Calu3 (cell line): ENCODE measurements around the gene ABCC11. TPM values are rescaled to one million over a fixed set of nuclear protein-coding genes. Genes with fewer than 3 reads are reported as not detected.
"Not testable (repeated sequence)": the region's sequence is repeated elsewhere in the genome, so short reads cannot be mapped to it uniquely, and the experiment has no call there.

ENCODE experiments used
- BruUV-seq: library from RNA; stranded (reverse); fragments of 400-500 nt; replicated peaks from 2 replicates; lab custom pipeline; 2021; lab: Mats Ljungman, UMichigan
- CTCF ChIA-PET: fragments of 300-600 bp; sonication (Branson Sonifier 250); formaldehyde crosslinking; loops from one replicate; lab custom pipeline; 2022; ENCODE audit warnings: antibody characterized with exemption; lab: Charles Lee
- DNase-seq: peaks from one replicate; pipeline ENCODE4 v3.0.0; 2022
- H3K27ac Mint-ChIP-seq: one replicate; pipeline ENCODE4 v1.8.0; 2022; ENCODE audit warnings: mixed read lengths; ENCODE audit not compliant: unreplicated experiment
- H3K27me3 Mint-ChIP-seq: one replicate; pipeline ENCODE4 v1.8.0; 2022; ENCODE audit warnings: mixed read lengths; ENCODE audit not compliant: unreplicated experiment
- H3K36me3 Mint-ChIP-seq: one replicate; pipeline ENCODE4 v1.8.0; 2022; ENCODE audit warnings: mild to moderate bottlenecking, moderate library complexity, mixed read lengths; ENCODE audit not compliant: insufficient read depth, unreplicated experiment
- H3K4me1 Mint-ChIP-seq: one replicate; pipeline ENCODE4 v1.8.0; 2022; ENCODE audit warnings: mild to moderate bottlenecking, low read depth, mixed read lengths; ENCODE audit not compliant: unreplicated experiment
- H3K4me3 Mint-ChIP-seq: one replicate; pipeline ENCODE4 v1.8.0; 2022; ENCODE audit warnings: mild to moderate bottlenecking, low read depth, moderate library complexity, mixed read lengths; ENCODE audit not compliant: unreplicated experiment
- H3K9me3 Mint-ChIP-seq: one replicate; pipeline ENCODE4 v1.8.0; 2022; ENCODE audit warnings: low read depth, mixed read lengths; ENCODE audit not compliant: unreplicated experiment
- intact Hi-C: fragments of 100-400 bp; cut with micrococcal nuclease; formaldehyde crosslinking; loops from one replicate; pipeline ENCODE4 v1.10.0; 2022; ENCODE audit not compliant: unreplicated experiment
- total RNA-seq: library from RNA; stranded (reverse); gene quantifications from 2 replicates; pipeline ENCODE4 v1.2.3, GENCODE V29; 2022
- TF ChIP-seq, protein P1 (sequence below): fragments of 200-600 bp; IDR thresholded peaks from one replicate; pipeline ENCODE4 v1.8.0; 2022; ENCODE audit warnings: antibody characterized with exemption; ENCODE audit not compliant: unreplicated experiment

The ABCC11 gene
- total RNA-seq, 1 experiment from 2014 or later = 0.26 TPM

GRCh38 chr16:48169896-48170295 lies 77.4 kb downstream of the ABCC11 start:
- Mint-ChIP-seq H3K9me3 (no peaks in the 10 kb centered on the region), H3K4me3 (no peak overlapping the region), H3K36me3 (no peaks in the 10 kb centered on the region), H3K4me1 (peaks cover 11% of the 10 kb centered on the region), H3K27ac (no peak overlapping the region), H3K27me3 (peaks cover 13% of the 10 kb centered on the region)
- CTCF ChIA-PET = no interaction called here
- intact Hi-C loops = loop anchor here (10.0 kb wide), 1 partner anchor 705 kb away; the partner anchor contains the start of genes ITFG1 and PHKB
- TF ChIP-seq, protein P1, sequence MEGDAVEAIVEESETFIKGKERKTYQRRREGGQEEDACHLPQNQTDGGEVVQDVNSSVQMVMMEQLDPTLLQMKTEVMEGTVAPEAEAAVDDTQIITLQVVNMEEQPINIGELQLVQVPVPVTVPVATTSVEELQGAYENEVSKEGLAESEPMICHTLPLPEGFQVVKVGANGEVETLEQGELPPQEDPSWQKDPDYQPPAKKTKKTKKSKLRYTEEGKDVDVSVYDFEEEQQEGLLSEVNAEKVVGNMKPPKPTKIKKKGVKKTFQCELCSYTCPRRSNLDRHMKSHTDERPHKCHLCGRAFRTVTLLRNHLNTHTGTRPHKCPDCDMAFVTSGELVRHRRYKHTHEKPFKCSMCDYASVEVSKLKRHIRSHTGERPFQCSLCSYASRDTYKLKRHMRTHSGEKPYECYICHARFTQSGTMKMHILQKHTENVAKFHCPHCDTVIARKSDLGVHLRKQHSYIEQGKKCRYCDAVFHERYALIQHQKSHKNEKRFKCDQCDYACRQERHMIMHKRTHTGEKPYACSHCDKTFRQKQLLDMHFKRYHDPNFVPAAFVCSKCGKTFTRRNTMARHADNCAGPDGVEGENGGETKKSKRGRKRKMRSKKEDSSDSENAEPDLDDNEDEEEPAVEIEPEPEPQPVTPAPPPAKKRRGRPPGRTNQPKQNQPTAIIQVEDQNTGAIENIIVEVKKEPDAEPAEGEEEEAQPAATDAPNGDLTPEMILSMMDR = no peak
- no peak for DNase-seq
- no TSS peak for BruUV-seq

DNA sequence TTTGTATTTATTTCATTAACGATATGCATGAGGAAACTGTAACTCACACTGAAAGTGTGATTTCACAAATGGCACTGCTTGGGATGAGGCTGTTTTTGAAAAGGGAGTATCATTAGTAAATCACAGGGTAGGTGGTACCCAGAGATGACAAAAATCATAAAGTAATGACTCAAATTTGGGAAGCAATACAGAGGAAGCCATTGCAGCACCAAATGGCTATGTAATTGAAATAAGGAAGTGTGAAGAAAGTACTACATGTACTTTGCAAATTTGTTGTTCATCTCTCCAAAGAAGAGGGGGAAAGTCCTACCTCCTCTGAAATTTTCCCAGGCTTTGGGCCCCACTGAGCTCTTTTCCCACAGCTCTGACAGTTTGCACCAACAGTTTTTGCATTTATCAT lies 79.3 kb downstream of the ABCC11 start:
- no peak overlapping the region for H3K4me3 Mint-ChIP-seq
- BruUV-seq = no TSS peak
- peaks cover 14% of the 10 kb centered on the region for H3K4me1 Mint-ChIP-seq
- intact Hi-C loops = loop anchor here (10.0 kb wide), 1 partner anchor 703 kb away; the partner anchor contains the start of genes ITFG1 and PHKB
- no peak overlapping the region for H3K27ac Mint-ChIP-seq
- no peak for DNase-seq
- TF ChIP-seq, protein P1 = no peak
- H3K36me3 Mint-ChIP-seq = no peaks in the 10 kb centered on the region
- CTCF ChIA-PET = interaction anchor here (0.6 kb wide), 1 partner anchor 12 kb away, joined by 3 read pairs; the partner anchor contains the start of gene ABCC12
- H3K27me3 Mint-ChIP-seq = no peaks in the 10 kb centered on the region
- H3K9me3 Mint-ChIP-seq = no peaks in the 10 kb centered on the region

GRCh38 chr16:48166617-48167016 lies 80.7 kb downstream of the ABCC11 start:
- intact Hi-C loops = loop anchor here (10.0 kb wide), 1 partner anchor 702 kb away; the partner anchor contains the start of genes ITFG1 and PHKB
- H3K27me3 Mint-ChIP-seq, H3K4me3 Mint-ChIP-seq, H3K9me3 Mint-ChIP-seq, H3K36me3 Mint-ChIP-seq, DNase-seq, BruUV-seq, H3K27ac Mint-ChIP-seq: not testable (repeated sequence)
- CTCF ChIA-PET = interaction anchor here (1.1 kb wide), 1 partner anchor 16 kb away, joined by 4 read pairs; no protein-coding TSS in a partner anchor
- H3K4me1 Mint-ChIP-seq = peaks cover 14% of the 10 kb centered on the region

DNA sequence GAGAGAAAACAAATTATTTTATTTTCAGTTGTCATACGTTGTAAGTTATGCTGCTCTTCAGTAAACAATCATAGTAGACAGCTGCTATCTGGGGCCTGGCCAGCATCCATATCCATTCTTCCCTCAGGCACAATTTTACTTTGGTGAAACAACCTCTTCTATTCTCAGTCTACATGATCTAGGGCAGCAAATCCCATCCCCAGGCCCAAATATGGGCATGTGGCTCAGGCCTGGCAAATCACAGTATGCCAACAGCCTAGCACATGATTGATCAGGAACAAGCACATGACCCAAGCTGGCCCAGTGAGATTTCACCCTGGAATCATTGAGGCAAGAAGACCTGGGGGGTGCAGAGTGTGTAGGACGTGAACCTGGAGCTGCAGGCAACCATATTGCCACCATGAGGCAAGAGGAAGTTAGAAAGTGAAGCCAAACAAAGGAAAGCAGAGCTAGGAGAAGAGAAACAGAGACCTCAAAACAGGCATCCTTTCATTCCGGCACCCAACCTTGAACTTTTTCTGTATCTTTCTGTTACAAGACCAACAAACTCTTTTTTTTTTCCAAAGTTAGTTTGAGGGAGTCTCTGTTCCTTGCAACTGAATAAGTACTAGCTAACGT lies 81.3 kb downstream of the ABCC11 start:
- intact Hi-C loops = loop anchor here (1.0 to 10.0 kb wide), 3 partner anchors 701 to 1218 kb away; partner anchors contain the start of genes ITFG1 and PHKB
- H3K27ac Mint-ChIP-seq = no peak overlapping the region

More for the DNA sequence above, 81.3 kb downstream of the ABCC11 start:
- H3K27me3 Mint-ChIP-seq = no peaks in the 10 kb centered on the region
- DNase-seq = no peak
- no peaks in the 10 kb centered on the region for H3K9me3 Mint-ChIP-seq
- no peak overlapping the region for H3K4me3 Mint-ChIP-seq
- peaks cover 14% of the 10 kb centered on the region for H3K4me1 Mint-ChIP-seq
- no peaks in the 10 kb centered on the region for H3K36me3 Mint-ChIP-seq
- BruUV-seq = no TSS peak
- CTCF ChIA-PET = interaction anchor here (1.1 kb wide), 1 partner anchor 17 kb away, joined by 4 read pairs; no protein-coding TSS in a partner anchor
- TF ChIP-seq, protein P1 = no peak
